ENCODE results near the gene FLNA. TPM values are rescaled to one million over a fixed set of nuclear protein-coding genes. Genes with fewer than 3 reads are reported as not detected.

The FLNA gene
- polyA plus RNA-seq, 3 donors = 416 to 612 (median 573) TPM

GRCh38 chrX:154362085-154362742, 12.2 kb downstream of the FLNA start:
- no peak for DNase-seq

- DNase-seq = no peak
These were observed 14.2 kb downstream of the FLNA start for GRCh38 chrX:154360155-154360713.

GRCh38 chrX:154359362-154360154, 14.9 kb downstream of the FLNA start:
- no peak for DNase-seq

- no peak for DNase-seq
These were observed 15.6 kb downstream of the FLNA start for GRCh38 chrX:154358829-154359228.

GRCh38 chrX:154358011-154358410, 16.4 kb downstream of the FLNA start:
- no peak for DNase-seq

GRCh38 chrX:154357205-154357604, 17.2 kb downstream of the FLNA start:
- no peak for DNase-seq

- no peak for DNase-seq
These were observed 17.8 kb downstream of the FLNA start for GRCh38 chrX:154356596-154356995.

GRCh38 chrX:154355776-154356140, 18.7 kb downstream of the FLNA start:
- DNase-seq = no peak

- no peak for DNase-seq
These were observed 19.2 kb downstream of the FLNA start for GRCh38 chrX:154355094-154355775.

- DNase-seq = no peak
These were observed 19.9 kb downstream of the FLNA start for GRCh38 chrX:154354516-154354915.

- DNase-seq = no peak
These were observed 20.4 kb downstream of the FLNA start for GRCh38 chrX:154354013-154354412.

- DNase-seq = no peak
These were observed 21.1 kb downstream of the FLNA start for GRCh38 chrX:154353172-154353843.

GRCh38 chrX:154352466-154352865, 22.0 kb downstream of the FLNA start:
- no peak for DNase-seq

- DNase-seq = no peak
These were observed 22.4 kb downstream of the FLNA start for GRCh38 chrX:154352012-154352401.

- DNase-seq = no peak
These were observed 23.0 kb downstream of the FLNA start for GRCh38 chrX:154351183-154352011.

- no peak for DNase-seq
These were observed 23.8 kb downstream of the FLNA start for GRCh38 chrX:154350429-154351182.

GRCh38 chrX:154349979-154350378, 24.5 kb downstream of the FLNA start:
- DNase-seq = no peak

GRCh38 chrX:154349359-154349935, 25.0 kb downstream of the FLNA start:
- no peak for DNase-seq

GRCh38 chrX:154348646-154349358, 25.6 kb downstream of the FLNA start:
- no peak for DNase-seq
